GM12878 (cell line): ENCODE measurements around the gene TGFBR1. TPM values are rescaled to one million over a fixed set of nuclear protein-coding genes. Genes with fewer than 3 reads are reported as not detected.

Experiments
- ATAC-seq: fragments of 200-7000 bp; cut with Tn5 transposase; 3 replicates; pipeline ENCODE4 v1.9.1; 2020; ENCODE audit warnings: mild to moderate bottlenecking, moderate library complexity
- BruUV-seq: library from RNA; stranded (reverse); fragments of 400-500 nt; replicated peaks from 2 replicates; lab custom pipeline; 2021; lab: Mats Ljungman, UMichigan
- CTCF ChIA-PET: fragments of 300-600 bp; sonication (Branson Sonifier 250); formaldehyde crosslinking; extraction: SDS; loops from one replicate; lab custom pipeline; 2021; ENCODE audit warnings: inconsistent platforms; lab: Yijun Ruan, JAX
- POLR2A ChIA-PET: fragments of 350-600 bp; formaldehyde crosslinking; extraction: SDS; loops from one replicate; lab custom pipeline; 2021; ENCODE audit warnings: inconsistent platforms; lab: Charles Lee
- RAD21 ChIA-PET: fragments of 300-600 bp; sonication (Branson Sonifier 250); formaldehyde crosslinking; loops from one replicate; lab custom pipeline; 2023; ENCODE audit warnings: antibody characterized with exemption; ENCODE audit not compliant: unreplicated experiment; lab: Charles Lee
- SMC1A ChIA-PET: fragments of 300-600 bp; sonication (Branson Sonifier 250); formaldehyde crosslinking; loops from one replicate; lab custom pipeline; 2023; ENCODE audit not compliant: unreplicated experiment, uncharacterized antibody; lab: Charles Lee
- DNase-seq: peaks from one replicate; pipeline ENCODE4 v3.0.0-alpha.2; 2011; ENCODE audit warnings: low read depth, low spot score
- FAIRE-seq: peaks from 3 replicates; lab custom pipeline; 2011; peaks lifted over from hg19 to GRCh38; lab: Jason Lieb, UNC
- H2AFZ ChIP-seq: 2 replicates; pipeline ENCODE4 v1.6.0; 2011; ENCODE audit warnings: low read depth, low read length, control low read depth; ENCODE audit not compliant: control insufficient read depth
- H3K27ac ChIP-seq: 2 replicates; pipeline ENCODE4 v1.5.1; 2011; ENCODE audit warnings: control low read depth; ENCODE audit not compliant: control insufficient read depth, insufficient read depth
- H3K27me3 ChIP-seq, 2 experiments: replicated peaks in 1 of 2; 2 replicates each; pipeline versions ENCODE4 v1.6.0 to v1.6.1; 2011; ENCODE audit warnings: low read length in 1 of 2; ENCODE audit not compliant: control insufficient read depth in 2 of 2, insufficient read depth in 2 of 2
- H3K36me3 ChIP-seq, 2 experiments: 2 replicates each; pipeline ENCODE4 v1.5.1; 2011; ENCODE audit warnings: low read length in 1 of 2; ENCODE audit not compliant: control insufficient read depth in 2 of 2, insufficient read depth in 2 of 2
- H3K4me1 ChIP-seq: 2 replicates; pipeline ENCODE4 v1.6.1; 2011; ENCODE audit warnings: mild to moderate bottlenecking, low read length, moderate library complexity, mixed read lengths; ENCODE audit not compliant: control insufficient read depth, insufficient read depth
- H3K4me2 ChIP-seq: 2 replicates; pipeline ENCODE4 v1.6.0; 2011; ENCODE audit warnings: control low read depth; ENCODE audit not compliant: control insufficient read depth, insufficient read depth
- H3K4me3 ChIP-seq: fragments of 200-600 bp; sonication (generic); 2 replicates; pipeline ENCODE4 v1.5.1; 2016
- H3K79me2 ChIP-seq: 2 replicates; pipeline ENCODE4 v1.6.0; 2011; ENCODE audit warnings: low read length; ENCODE audit not compliant: control insufficient read depth, insufficient read depth
- H3K9ac ChIP-seq: 2 replicates; pipeline ENCODE4 v1.8.0; 2011; ENCODE audit warnings: low read length, control low read depth, mixed read lengths; ENCODE audit not compliant: control insufficient read depth, insufficient read depth
- H3K9me3 ChIP-seq: replicated peaks from 3 replicates; pipeline ENCODE4 v1.5.1; 2011; ENCODE audit warnings: mild to moderate bottlenecking, low read length; ENCODE audit not compliant: control insufficient read depth, insufficient read depth
- H4K20me1 ChIP-seq: 2 replicates; pipeline ENCODE4 v1.6.0; 2011; ENCODE audit not compliant: control insufficient read depth, insufficient read depth
- BHLHE40 ChIP-seq, 2 experiments: fragments of 450-650 bp in 1 of 2; IDR thresholded peaks; 2 replicates each; pipeline ENCODE4 v1.6.1; 2011 to 2017; ENCODE audit warnings: low read depth in 2 of 2, borderline replicate concordance in 1 of 2, improper control_type of control experiment in 1 of 2, low read length in 1 of 2, mild to moderate bottlenecking in 1 of 2
- DPF2 ChIP-seq: fragments of 450-650 bp; IDR thresholded peaks from 2 replicates; pipeline ENCODE4 v1.6.1; 2017; ENCODE audit warnings: mild to moderate bottlenecking
- ETV6 ChIP-seq, 2 experiments: fragments of 450-650 bp in 1 of 2; IDR thresholded peaks in 1 of 2; conservative IDR thresholded peaks in 1 of 2; 2 replicates each; pipeline ENCODE4 v1.6.1; 2014; ENCODE audit warnings: antibody characterized with exemption in 1 of 2, borderline replicate concordance in 1 of 2, low read depth in 1 of 2, mild to moderate bottlenecking in 1 of 2, moderate library complexity in 1 of 2
- IKZF1 ChIP-seq: fragments of 450-650 bp; conservative IDR thresholded peaks from 2 replicates; pipeline ENCODE4 v1.6.1; 2017; ENCODE audit warnings: antibody characterized with exemption, mild to moderate bottlenecking
- MEF2B ChIP-seq: fragments of 450-650 bp; IDR thresholded peaks from 2 replicates; pipeline ENCODE4 v1.6.1; 2018; ENCODE audit warnings: mild to moderate bottlenecking, moderate library complexity; ENCODE audit not compliant: partially characterized antibody, poor library complexity, severe bottlenecking
- MLLT1 ChIP-seq: fragments of 450-650 bp; IDR thresholded peaks from 2 replicates; pipeline ENCODE4 v1.6.1; 2016; ENCODE audit warnings: mild to moderate bottlenecking
- MTA2 ChIP-seq: fragments of 450-650 bp; IDR thresholded peaks from 2 replicates; pipeline ENCODE4 v1.6.1; 2016; ENCODE audit warnings: low read depth, mild to moderate bottlenecking, moderate library complexity
- MTA3 ChIP-seq: IDR thresholded peaks from 2 replicates; pipeline ENCODE4 v1.6.1; 2012; ENCODE audit warnings: low read length, inconsistent platforms, borderline replicate concordance
- PAX8 ChIP-seq: fragments of 450-650 bp; IDR thresholded peaks from 2 replicates; pipeline ENCODE4 v1.6.1; 2017; ENCODE audit warnings: mild to moderate bottlenecking, moderate library complexity
- RAD51 ChIP-seq: fragments of 450-650 bp; IDR thresholded peaks from 2 replicates; pipeline ENCODE4 v1.6.1; 2016; ENCODE audit warnings: moderate library complexity, mild to moderate bottlenecking, inconsistent platforms
- RELA ChIP-seq: fragments of 450-650 bp; IDR thresholded peaks from 2 replicates; pipeline ENCODE4 v1.8.0; 2014; ENCODE audit warnings: borderline replicate concordance; ENCODE audit not compliant: partially characterized antibody
- RELB ChIP-seq: fragments of 450-650 bp; IDR thresholded peaks from 2 replicates; pipeline ENCODE4 v1.6.1; 2017; ENCODE audit warnings: low read depth, mild to moderate bottlenecking, moderate library complexity
- RUNX3 ChIP-seq: IDR thresholded peaks from 2 replicates; pipeline ENCODE4 v1.6.1; 2012; ENCODE audit warnings: low read length, inconsistent platforms
- SPI1 ChIP-seq: IDR thresholded peaks from 2 replicates; pipeline ENCODE4 v1.6.1; 2011; ENCODE audit warnings: low read depth, mild to moderate bottlenecking, low read length, moderate library complexity, borderline replicate concordance; ENCODE audit not compliant: insufficient read depth
- SUPT20H ChIP-seq: IDR thresholded peaks from 2 replicates; pipeline ENCODE4 v1.6.1; 2011; ENCODE audit warnings: low read depth, mild to moderate bottlenecking, low read length, moderate library complexity, borderline replicate concordance; ENCODE audit not compliant: control insufficient read depth
- TAF1 ChIP-seq: IDR thresholded peaks from 2 replicates; pipeline ENCODE4 v1.6.1; 2011; ENCODE audit warnings: mild to moderate bottlenecking, low read depth, low read length, borderline replicate concordance
- YY1 ChIP-seq: IDR thresholded peaks from 2 replicates; pipeline ENCODE4 v1.6.1; 2011; ENCODE audit warnings: low read depth, mild to moderate bottlenecking, low read length
- ZNF622 ChIP-seq: fragments of 450-650 bp; IDR thresholded peaks from 2 replicates; pipeline ENCODE4 v1.6.1; 2017; ENCODE audit warnings: mild to moderate bottlenecking, inconsistent platforms
- whole genome bisulfite sequencing: methylation state at CpG from one replicate; pipeline ENCODE4 v1.1.6; 2016; ENCODE audit warnings: low lambda C conversion rate; ENCODE audit not compliant: insufficient replicate concordance, insufficient coverage; ENCODE audit errors: missing lambda C conversion rate; 5-methylcytosine and 5-hydroxymethylcytosine counted together
- in situ Hi-C: fragments of 300-500 bp; cut with MboI; formaldehyde crosslinking; loops from 9 replicates; pipeline ENCODE4 v1.14.3; 2018; ENCODE audit warnings: mixed read lengths
- intact Hi-C: fragments of 100-400 bp; cut with micrococcal nuclease; formaldehyde crosslinking; loops from one replicate; pipeline ENCODE4 v1.14.2; 2022; ENCODE audit not compliant: unreplicated experiment
- polyA plus RNA-seq, 11 experiments: library from polyadenylated mRNA; depleted of rRNA in 4 of 11; unstranded in 6 of 11; stranded (reverse) in 5 of 11; fragments of >200 nt; fragmentation: Nextera tagmentation in 4 of 11; fragmentation: Illumina TruSeq in 1 of 11; extraction: Ambion mirVana in 4 of 11; extraction: Trizol in 1 of 11; gene quantifications; 1 replicate in 1 of 11; 2 replicates in 10 of 11; pipeline versions ENCODE4 v1.2.1 to v1.2.3, GENCODE V29; 2011 to 2016; ENCODE audit warnings: inconsistent platforms in 2 of 11, missing spikeins in 2 of 11, low read depth in 1 of 11
- total RNA-seq, 4 experiments: library from RNA; depleted of rRNA in 3 of 4; stranded (reverse); fragments of >200 nt in 3 of 4; fragmentation: Illumina TruSeq in 1 of 4; extraction: Trizol in 1 of 4; gene quantifications; 2 replicates each; pipeline versions ENCODE4 v1.2.1 to v1.2.3, GENCODE V29; 2013 to 2021

TGFBR1 gene
- total and polyA plus RNA-seq, 10 of the 15 experiments (the other 5 are each of a cell fraction or from before 2014, with no cell fraction given), result 2.9 to 27.2 (median 16.6) TPM

GRCh38 chr9:99058964-99059921 is 45.7 kb upstream of the TGFBR1 start:
- WGBS, result 27% methylated on average over 8 of the region's 8 CpGs
- H3K27ac ChIP-seq, result peak overlapping the region; percentile 24; the same call in 1 of the 2 replicates
- peak overlapping the region; percentile 68 for H2AFZ ChIP-seq
- ChIA-PET POLR2A (interaction anchor here (0.6 to 2.2 kb wide), 4 partner anchors 46 to 164 kb away, joined by 3 to 8 read pairs (median 3); partner anchors contain the start of gene TGFBR1), RAD21 (interaction anchor here (0.6 to 3.7 kb wide), 5 partner anchors 43 to 81 kb away, joined by 3 to 17 read pairs (median 3); partner anchors contain the start of gene TGFBR1), CTCF (interaction anchor here (0.6 to 1.9 kb wide), 8 partner anchors 16 to 104 kb away, joined by 3 to 5 read pairs (median 4); no protein-coding TSS in a partner anchor), SMC1A (interaction anchor here (0.6 to 3.1 kb wide), 9 partner anchors 26 to 82 kb away, joined by 3 to 24 read pairs (median 5); no protein-coding TSS in a partner anchor)
- no TSS peak for BruUV-seq
- in situ Hi-C loops, result no loop called here
- H3K4me3 ChIP-seq, result no peak overlapping the region
- H3K36me3 ChIP-seq, result no peaks in the 10 kb centered on the region
- peaks cover 27% of the 10 kb centered on the region for H3K4me1 ChIP-seq
- DNase-seq, result peak; percentile 40
- no peaks in the 10 kb centered on the region; the same call in 2 of the 3 replicates for H3K9me3 ChIP-seq
- 0 out of 2 replicates have a peak overlapping the region, but pooled peaks have one; percentile 7 for H3K9ac ChIP-seq
- peak overlapping the region; percentile 64 for H3K4me2 ChIP-seq
- TF ChIP-seq RUNX3 (peak; percentile 8; the same call in 1 of the 2 replicates), MTA3 (no peak), ETV6 (conservative IDR thresholded peaks at IDR 0.05 in 1 of 2, IDR thresholded peaks at IDR 0.05 in 1 of 2; ENCODE audit: borderline replicate concordance in 1 of 2, low read depth in 1 of 2) (peak in 1 of 2 experiments; percentile 75; a peak in 2 of 4 replicates), PAX8 (no peak), RELA (no peak), YY1 (no peak), MEF2B (no peak), ZNF622 (no peak), BHLHE40 (IDR thresholded peaks at IDR 0.05; ENCODE audit: borderline replicate concordance in 1 of 2, low read depth in 2 of 2, low read length in 1 of 2) (peak in 1 of 2 experiments; percentile 5; a peak in 1 of 4 replicates), TAF1 (no peak), SPI1 (peak; percentile 90), MLLT1 (no peak), RELB (0 out of 2 replicates have a peak, but pooled peaks have one; percentile 11), IKZF1 (peak; percentile 52; the same call in 1 of the 2 replicates), MTA2 (no peak), SUPT20H (no peak), DPF2 (peak; percentile 29; the same call in 1 of the 2 replicates), RAD51 (peak; percentile 42; the same call in 1 of the 2 replicates)
- no peak for FAIRE-seq
- peak; percentile 86 for ATAC-seq
- no peaks in the 10 kb centered on the region for H4K20me1 ChIP-seq
- intact Hi-C loops, result loop anchor here (5.0 kb wide), 2 partner anchors 48 to 73 kb away; partner anchors contain the start of gene TGFBR1
- H3K27me3 ChIP-seq, result no peaks in the 10 kb centered on the region
- no peaks in the 10 kb centered on the region for H3K79me2 ChIP-seq
